ENCODE measurements around the gene MSL1. TPM values are rescaled to one million over a fixed set of nuclear protein-coding genes. Genes with fewer than 3 reads are reported as not detected.

Gene MSL1
- total and polyA plus RNA-seq, 9 of the 15 experiments (the other 6 are each of a cell fraction or from before 2014, with no cell fraction given) = 13.8 to 120 (median 61.9) TPM

- H3K27ac ChIP-seq (ENCODE audit: extremely low read depth, low read depth, low read length) = no peak overlapping the region
- H3K9ac ChIP-seq (ENCODE audit: insufficient read depth in 1 of 2, low read depth in 2 of 2, low read length in 2 of 2) = no peak overlapping the region; a peak in 1 of 4 replicates
- no peak overlapping the region for H3K4me3 ChIP-seq
- H3K79me2 ChIP-seq (ENCODE audit: control insufficient read depth, insufficient read depth, low read length) = peaks cover 9% of the 10 kb centered on the region
- H2AFZ ChIP-seq (ENCODE audit: low read depth, low read length) = no peak overlapping the region
- BruUV-seq (replicated peaks) = no TSS peak
- TF ChIP-seq RBFOX2 (IDR thresholded peaks at IDR 0.05; ENCODE audit: low read depth, low read length) (0 out of 2 replicates have a peak, but pooled peaks have one; percentile 22), POLR2G (IDR thresholded peaks at IDR 0.05; ENCODE audit: low read depth, low read length) (peak; percentile 50)
- TF ChIP-seq, protein P1, sequence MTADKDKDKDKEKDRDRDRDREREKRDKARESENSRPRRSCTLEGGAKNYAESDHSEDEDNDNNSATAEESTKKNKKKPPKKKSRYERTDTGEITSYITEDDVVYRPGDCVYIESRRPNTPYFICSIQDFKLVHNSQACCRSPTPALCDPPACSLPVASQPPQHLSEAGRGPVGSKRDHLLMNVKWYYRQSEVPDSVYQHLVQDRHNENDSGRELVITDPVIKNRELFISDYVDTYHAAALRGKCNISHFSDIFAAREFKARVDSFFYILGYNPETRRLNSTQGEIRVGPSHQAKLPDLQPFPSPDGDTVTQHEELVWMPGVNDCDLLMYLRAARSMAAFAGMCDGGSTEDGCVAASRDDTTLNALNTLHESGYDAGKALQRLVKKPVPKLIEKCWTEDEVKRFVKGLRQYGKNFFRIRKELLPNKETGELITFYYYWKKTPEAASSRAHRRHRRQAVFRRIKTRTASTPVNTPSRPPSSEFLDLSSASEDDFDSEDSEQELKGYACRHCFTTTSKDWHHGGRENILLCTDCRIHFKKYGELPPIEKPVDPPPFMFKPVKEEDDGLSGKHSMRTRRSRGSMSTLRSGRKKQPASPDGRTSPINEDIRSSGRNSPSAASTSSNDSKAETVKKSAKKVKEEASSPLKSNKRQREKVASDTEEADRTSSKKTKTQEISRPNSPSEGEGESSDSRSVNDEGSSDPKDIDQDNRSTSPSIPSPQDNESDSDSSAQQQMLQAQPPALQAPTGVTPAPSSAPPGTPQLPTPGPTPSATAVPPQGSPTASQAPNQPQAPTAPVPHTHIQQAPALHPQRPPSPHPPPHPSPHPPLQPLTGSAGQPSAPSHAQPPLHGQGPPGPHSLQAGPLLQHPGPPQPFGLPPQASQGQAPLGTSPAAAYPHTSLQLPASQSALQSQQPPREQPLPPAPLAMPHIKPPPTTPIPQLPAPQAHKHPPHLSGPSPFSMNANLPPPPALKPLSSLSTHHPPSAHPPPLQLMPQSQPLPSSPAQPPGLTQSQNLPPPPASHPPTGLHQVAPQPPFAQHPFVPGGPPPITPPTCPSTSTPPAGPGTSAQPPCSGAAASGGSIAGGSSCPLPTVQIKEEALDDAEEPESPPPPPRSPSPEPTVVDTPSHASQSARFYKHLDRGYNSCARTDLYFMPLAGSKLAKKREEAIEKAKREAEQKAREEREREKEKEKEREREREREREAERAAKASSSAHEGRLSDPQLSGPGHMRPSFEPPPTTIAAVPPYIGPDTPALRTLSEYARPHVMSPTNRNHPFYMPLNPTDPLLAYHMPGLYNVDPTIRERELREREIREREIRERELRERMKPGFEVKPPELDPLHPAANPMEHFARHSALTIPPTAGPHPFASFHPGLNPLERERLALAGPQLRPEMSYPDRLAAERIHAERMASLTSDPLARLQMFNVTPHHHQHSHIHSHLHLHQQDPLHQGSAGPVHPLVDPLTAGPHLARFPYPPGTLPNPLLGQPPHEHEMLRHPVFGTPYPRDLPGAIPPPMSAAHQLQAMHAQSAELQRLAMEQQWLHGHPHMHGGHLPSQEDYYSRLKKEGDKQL (CRISPR knock-in tag; IDR thresholded peaks at IDR 0.05; ENCODE audit: borderline replicate concordance) = no peak
- no peak overlapping the region for H3K4me2 ChIP-seq (ENCODE audit: insufficient read depth, low read length)
- H3K4me1 ChIP-seq (replicated peaks in 1 of 2; ENCODE audit: control insufficient read depth in 2 of 2, insufficient read depth in 2 of 2, low read length in 2 of 2) = peaks cover 8 to 43% of the 10 kb centered on the region in 2 experiments
- WGBS (ENCODE audit: insufficient coverage, low coverage, missing lambda C conversion rate) = 95% methylated on average over 20 of the region's 29 CpGs
- POLR2A ChIA-PET = interaction anchor here (0.6 to 2.2 kb wide), 7 partner anchors 10 to 405 kb away, joined by 3 to 9 read pairs (median 5); partner anchors contain the start of gene PGAP3
- CTCF ChIA-PET (ENCODE audit: low intra/inter-chr PET ratio) = no interaction called here
- FAIRE-seq (no peak), ATAC-seq (no peak), DNase-seq (ENCODE audit: extremely low read depth in 1 of 4, low spot score in 3 of 4) (no peak)
- intact Hi-C loops (cut with micrococcal nuclease) (no loop called here), in situ Hi-C loops (cut with MboI) (no loop called here)
- peaks cover 1% of the 10 kb centered on the region for H3K9me1 ChIP-seq (ENCODE audit: control insufficient read depth, insufficient read depth, low read length)
- H3K27me3 ChIP-seq (ENCODE audit: control insufficient read depth in 2 of 2, insufficient read depth in 2 of 2, low read length in 2 of 2) = no peaks in the 10 kb centered on the region
- no peaks in the 10 kb centered on the region for H4K20me1 ChIP-seq (replicated peaks; ENCODE audit: control insufficient read depth, insufficient read depth, low read length)
- no peaks in the 10 kb centered on the region for H3K9me3 ChIP-seq (replicated peaks; ENCODE audit: control insufficient read depth, insufficient read depth, low read depth, low read length)
- H3K36me3 ChIP-seq (ENCODE audit: control insufficient read depth, insufficient read depth, low read length) = peaks cover 81% of the 10 kb centered on the region; the same call in 2 of the 3 replicates
These were observed 28.7 kb upstream of the MSL1 start for GRCh38 chr17:40093005-40093579.
